NCI-H2081 treated with DMSO at 0.1 percent for 48 hours (cell line): ENCODE measurements around the gene SOX18.

ENCODE experiments used
- DNase-seq: peaks from one replicate; lab custom pipeline; 2025; lab: John Stamatoyannopoulos, UW

SOX18 gene

DNA sequence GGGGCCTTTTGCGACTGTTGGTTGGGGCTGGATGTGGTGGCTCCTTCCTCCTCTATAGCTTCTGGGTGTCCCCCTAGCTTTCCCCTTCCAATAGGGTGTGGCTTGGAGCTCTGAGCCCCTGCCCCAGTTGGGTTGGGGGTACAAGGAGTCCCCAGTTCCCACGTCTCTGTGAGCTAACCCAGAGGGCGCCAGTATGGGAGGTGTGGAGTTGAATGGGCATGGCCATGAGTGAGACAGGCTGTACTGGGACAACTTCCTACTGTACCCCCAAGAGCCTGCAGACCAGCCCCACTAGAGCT lies 12.3 kb downstream of the SOX18 start:
- DNase-seq: no peak

- no peak for DNase-seq
Observed at GRCh38 chr20:64036346-64037198, 12.9 kb downstream of the SOX18 start.

- no peak for DNase-seq
Observed at GRCh38 chr20:64035933-64036345, 13.5 kb downstream of the SOX18 start, which contains the start of gene C20orf204. TSS of gene C20orf204 (plus strand) at chr20:64036182. CDS start at chr20:64036324, 142 bp downstream.

GRCh38 chr20:64035066-64035932 lies 14.1 kb downstream of the SOX18 start:
- DNase-seq: no peak

DNA sequence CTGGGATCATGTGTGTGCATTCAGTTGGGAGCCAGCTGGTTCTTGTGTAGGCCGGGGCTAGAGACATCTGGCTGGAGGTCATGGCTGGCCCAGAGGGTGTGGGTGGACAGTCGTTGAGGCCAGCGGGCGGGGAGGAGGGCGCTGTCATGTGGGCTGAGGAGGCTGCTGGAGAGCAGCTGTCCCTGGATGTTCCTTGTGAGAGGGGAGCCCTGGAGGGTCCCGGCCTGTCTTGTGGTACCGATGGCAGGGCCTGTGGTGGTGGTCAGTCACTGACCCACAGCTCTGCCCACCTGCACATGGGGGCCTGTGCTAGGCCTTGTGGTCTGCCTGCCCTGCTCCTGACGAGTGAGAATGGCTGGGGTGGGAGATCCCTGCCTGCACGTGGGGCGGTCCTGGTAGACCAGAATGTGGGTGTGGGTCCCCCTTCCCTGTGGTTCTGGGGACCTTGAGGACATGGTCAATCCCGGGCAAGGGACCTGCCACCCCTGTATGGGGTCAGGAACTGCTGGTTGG lies 15.4 kb downstream of the SOX18 start:
- no peak for DNase-seq

GRCh38 chr20:64032706-64033624 lies 16.5 kb downstream of the SOX18 start:
- DNase-seq: no peak

DNA sequence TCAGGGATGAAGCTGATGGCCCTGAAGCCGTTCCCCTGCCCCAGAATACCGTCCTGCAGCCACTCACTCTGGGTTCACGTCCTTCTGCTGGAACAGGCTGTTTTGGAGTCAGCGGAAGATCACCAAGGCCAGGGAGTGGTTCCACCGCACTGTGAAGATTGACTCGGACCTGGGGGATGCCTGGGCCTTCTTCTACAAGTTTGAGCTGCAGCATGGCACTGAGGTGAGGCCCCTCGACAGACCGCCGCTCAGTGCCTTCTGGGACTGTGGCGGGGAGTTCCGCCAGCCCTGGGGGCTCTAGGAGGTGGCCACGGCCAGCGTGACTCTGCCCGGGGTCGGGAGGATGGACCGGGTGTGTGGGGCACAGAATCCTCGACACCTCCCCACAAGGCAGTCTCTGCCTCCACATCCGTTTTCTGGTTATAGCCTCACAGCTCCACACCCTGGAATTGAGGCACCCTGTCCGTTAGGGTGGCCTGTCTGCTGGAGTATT lies 17.6 kb downstream of the SOX18 start:
- no peak for DNase-seq

DNA sequence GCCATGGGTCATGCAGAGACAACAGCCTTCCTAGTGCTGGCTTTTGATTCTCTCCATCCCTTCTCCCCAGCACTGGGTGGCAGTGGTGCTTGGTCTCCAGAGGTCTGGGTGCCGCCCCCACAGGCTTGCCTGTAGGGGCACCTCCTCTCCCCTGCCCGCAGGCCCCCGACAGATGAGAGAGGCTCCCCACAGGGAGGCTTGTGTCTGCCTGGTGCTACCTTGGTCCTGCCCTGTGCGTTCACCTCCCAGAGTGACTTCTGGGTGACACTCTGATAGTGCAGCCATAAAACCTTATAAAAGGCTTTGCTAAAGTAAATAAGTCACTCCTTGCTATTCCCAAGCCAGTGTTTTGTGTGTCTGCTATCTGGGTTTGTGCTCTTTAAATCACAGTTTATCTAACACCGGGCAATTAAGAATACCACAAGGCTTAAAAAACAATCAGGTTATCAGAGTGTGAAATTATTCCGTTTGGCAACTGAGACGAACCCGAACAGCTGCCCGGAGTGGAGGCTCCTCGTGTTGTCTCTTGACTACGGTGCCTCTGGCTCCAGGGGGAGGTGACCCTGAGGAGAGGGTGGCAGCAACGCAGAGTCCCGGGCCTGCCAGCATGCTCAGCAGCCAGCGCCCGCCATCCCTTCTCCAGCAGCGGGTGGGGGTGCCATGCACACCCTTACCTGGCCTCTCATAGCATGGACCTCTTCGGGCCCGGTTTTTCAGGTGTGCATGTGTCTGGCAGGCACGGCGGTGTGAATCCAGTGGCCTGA lies 18.9 kb downstream of the SOX18 start:
- no peak for DNase-seq

- DNase-seq: no peak
Observed at GRCh38 chr20:64029293-64030117, 19.9 kb downstream of the SOX18 start.

DNA sequence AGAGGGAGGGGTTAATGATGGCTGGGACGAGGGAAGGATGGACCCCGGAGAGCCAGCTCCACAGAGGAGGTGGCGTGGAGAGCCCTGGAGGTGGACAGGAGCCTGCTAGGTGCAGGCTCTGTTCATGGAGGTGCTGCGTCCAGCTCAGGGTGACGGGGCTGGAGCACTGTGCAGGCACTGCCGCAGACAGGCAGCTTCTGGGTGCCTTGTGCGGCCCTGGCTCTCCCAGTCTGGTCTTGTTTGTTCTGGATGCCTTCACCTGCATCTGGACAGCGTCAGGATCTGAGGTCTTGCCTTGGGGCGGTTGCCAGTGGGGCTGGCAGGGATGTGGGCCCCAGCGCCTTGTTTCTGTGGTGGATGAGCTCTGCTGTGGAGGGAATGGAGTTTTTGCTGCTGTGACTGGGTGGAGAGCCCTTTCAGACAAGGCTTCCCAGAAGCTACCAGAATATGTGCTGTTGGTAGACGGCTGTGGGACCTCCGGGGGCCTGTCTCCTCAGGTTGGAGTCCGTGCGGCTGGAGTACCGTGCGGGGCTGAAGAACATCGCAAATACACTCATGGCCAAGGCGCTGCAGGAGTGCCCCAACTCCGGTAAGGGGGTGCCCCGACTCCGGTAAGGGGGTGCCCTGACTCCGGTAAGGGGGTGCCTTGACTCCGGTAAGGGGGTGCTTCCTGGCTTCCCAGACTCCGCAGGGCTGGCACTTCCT lies 21.3 kb downstream of the SOX18 start:
- DNase-seq: no peak

DNA sequence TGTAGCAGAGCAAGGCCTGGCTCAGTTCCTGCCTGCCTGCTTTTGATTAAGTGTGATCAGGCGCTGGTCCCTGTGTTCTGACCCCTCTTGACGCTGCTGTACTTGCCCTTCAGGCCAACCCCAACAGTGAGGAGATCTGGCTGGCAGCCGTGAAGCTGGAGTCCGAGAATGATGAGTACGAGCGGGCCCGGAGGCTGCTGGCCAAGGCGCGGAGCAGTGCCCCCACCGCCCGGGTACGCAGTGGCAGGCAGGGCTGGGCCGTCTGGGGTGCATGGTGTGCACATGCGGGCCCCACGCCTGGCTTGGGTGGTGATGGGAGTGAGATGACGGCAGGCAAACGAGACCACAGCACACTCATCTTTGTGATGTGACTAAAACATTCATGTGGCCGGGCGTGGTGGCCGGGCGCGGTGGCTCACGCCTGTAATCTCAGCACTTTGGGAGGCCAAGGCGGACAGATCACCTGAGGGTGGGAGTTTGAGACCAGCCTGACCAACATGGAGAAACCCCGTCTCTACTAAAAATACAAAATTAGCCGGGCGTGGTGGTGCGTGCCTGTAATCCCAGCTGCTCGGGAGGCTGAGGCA lies 23.5 kb downstream of the SOX18 start:
- DNase-seq: no peak

DNA sequence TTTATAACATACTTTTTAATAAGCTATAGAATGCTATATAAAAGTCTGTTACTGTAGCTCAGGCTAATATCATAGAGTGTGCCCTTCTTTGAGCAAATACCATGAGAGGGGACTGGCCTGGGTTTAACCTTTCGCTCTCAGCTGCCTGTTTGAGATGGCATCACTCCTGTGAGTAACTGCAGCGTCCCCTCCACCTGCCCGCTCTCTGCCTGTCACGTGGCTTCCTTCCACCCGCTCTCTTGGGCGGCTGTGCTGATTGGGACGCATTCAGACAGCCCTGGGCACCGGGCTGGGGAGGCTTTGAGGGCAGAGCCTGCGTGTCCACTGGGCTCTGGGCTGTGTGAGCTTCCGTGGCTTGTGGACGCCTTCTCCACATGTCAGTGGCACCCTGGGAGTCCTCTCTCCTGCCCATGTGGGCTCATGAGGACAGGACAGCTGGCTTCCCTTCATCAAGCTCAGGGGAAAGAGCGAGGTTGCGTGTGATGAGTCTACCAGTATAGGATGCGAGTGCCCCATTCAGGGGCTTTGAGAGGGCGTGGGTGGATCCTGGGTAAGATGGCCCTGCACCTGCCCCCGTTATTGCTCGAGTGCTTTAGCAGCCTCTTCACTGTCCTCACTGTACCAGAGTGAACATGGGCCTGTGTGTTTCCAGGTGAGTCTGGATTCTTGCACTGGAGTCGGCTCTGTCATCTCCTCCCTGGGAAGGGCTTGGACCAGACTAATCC lies 24.2 kb downstream of the SOX18 start:
- no peak for DNase-seq

GRCh38 chr20:64024141-64024990 lies 25.1 kb downstream of the SOX18 start:
- no peak for DNase-seq

- no peak for DNase-seq
Observed at GRCh38 chr20:64023361-64024140, 25.9 kb downstream of the SOX18 start.

DNA sequence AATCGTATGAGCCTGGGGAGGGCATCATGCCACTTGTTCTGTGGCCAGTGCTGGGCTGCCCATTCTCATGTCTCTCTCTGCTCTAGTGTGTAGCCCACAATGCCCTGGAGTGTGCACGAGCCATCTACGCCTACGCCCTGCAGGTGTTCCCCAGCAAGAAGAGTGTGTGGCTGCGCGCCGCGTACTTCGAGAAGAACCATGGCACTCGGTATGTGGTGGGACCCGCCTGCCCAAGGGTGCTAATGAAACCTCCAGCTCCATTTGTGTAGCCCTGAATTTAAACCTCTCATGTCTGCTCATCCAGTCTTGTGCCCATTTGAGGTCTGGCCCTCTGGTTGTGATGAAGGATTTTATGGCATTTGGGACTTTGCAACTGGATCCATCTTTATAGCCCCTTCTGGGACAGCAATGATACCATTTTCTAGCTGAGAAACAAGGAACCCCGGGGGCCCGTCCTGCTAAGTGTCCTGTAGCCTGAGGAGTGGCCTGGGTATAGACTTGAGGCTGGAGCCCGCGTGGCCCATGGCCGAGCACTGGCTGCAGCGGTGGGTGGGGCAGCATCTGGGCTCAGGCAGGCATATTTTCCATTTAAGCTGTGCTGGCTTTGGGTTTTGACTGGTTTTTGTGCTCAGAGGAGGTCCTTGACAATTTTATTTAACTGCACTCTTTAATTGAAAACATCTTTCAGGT lies 26.6 kb downstream of the SOX18 start:
- no peak for DNase-seq
